ENCODE data around the gene ZC3H4. TPM values are rescaled to one million over a fixed set of nuclear protein-coding genes. Genes with fewer than 3 reads are reported as not detected.

Gene ZC3H4
- total and polyA plus RNA-seq, 2 donors (not counting 3 experiments of a cell fraction or from before 2014, with no cell fraction given), result 6.2 to 63.9 TPM

GRCh38 chr19:47134545-47134944 lies 21.0 kb upstream of the ZC3H4 start:
- no peaks in the 10 kb centered on the region for H3K9me1 ChIP-seq (replicated peaks; ENCODE audit: control insufficient read depth, extremely low read depth, insufficient read depth, low read length)

More at GRCh38 chr19:47134545-47134944, 21.0 kb upstream of the ZC3H4 start:
- Histone ChIP-seq H3K79me2 (ENCODE audit: control insufficient read depth, insufficient read depth, low read length) (peaks cover 86% of the 10 kb centered on the region), H3K27me3 (ENCODE audit: control insufficient read depth in 2 of 2, insufficient read depth in 2 of 2, low read length in 2 of 2) (no peaks in the 10 kb centered on the region), H3K36me3 (ENCODE audit: control insufficient read depth in 2 of 2, extremely low read depth in 1 of 2, insufficient read depth in 2 of 2, low read length in 2 of 2) (no peaks in the 10 kb centered on the region), H3K27ac (ENCODE audit: insufficient read depth, low read depth, low read length) (peak overlapping the region; percentile 27), H3K4me1 (ENCODE audit: control insufficient read depth, extremely low read depth, insufficient read depth, low read length) (peaks cover 30% of the 10 kb centered on the region), H3K9me3 (replicated peaks; ENCODE audit: control insufficient read depth, insufficient read depth, low read length) (no peaks in the 10 kb centered on the region), H2AFZ (ENCODE audit: low read depth, low read length) (no peak overlapping the region), H4K20me1 (replicated peaks; ENCODE audit: control insufficient read depth, extremely low read depth, insufficient read depth, low read length) (no peaks in the 10 kb centered on the region), H3K4me2 (ENCODE audit: insufficient read depth, low read length) (peak overlapping the region; percentile 18), H3K4me3 (replicated peaks in 1 of 3; ENCODE audit: insufficient read depth in 1 of 3, low read depth in 1 of 3, low read length in 3 of 3) (peak overlapping the region in 1 of 3 experiments; percentile 3), H3K9ac (replicated peaks; ENCODE audit: extremely low read depth, insufficient read depth, low read length) (peak overlapping the region; percentile 16)
- CTCF ChIA-PET, result interaction anchor here (1.5 to 5.0 kb wide), 2 partner anchors 9 to 55 kb away, joined by 5 to 30 read pairs; no protein-coding TSS in a partner anchor
- intact Hi-C loops (cut with micrococcal nuclease) (loop anchor here (2.0 to 5.0 kb wide), 2 partner anchors 22 to 272 kb away; partner anchors contain the start of gene ARHGAP35), dilution Hi-C loops (cut with MboI; ENCODE audit: extremely low pct_ligation_motif_present, low sequenced_read_pairs) (no loop called here)
- no TSS peak for BruUV-seq (replicated peaks)
- FAIRE-seq (no peak), DNase-seq (ENCODE audit: low read depth, low spot score) (no peak)
- POLR2A ChIA-PET, result no interaction called here
- TF ChIP-seq GATA2 (IDR thresholded peaks at IDR 0.05; ENCODE audit: insufficient read depth, insufficient read length, low read depth, low read length) (no peak), EZH2 (IDR thresholded peaks at IDR 0.05; ENCODE audit: borderline replicate concordance, low read depth, low read length, severe bottlenecking) (no peak), CTCF (IDR thresholded peaks at IDR 0.05; ENCODE audit: extremely low read depth in 1 of 2, insufficient read depth in 1 of 2, low read depth in 1 of 2, low read length in 2 of 2) (no peak), POLR2AphosphoS5 (IDR thresholded peaks at IDR 0.05; ENCODE audit: insufficient read depth, low read depth, low read length) (no peak), FOS (IDR thresholded peaks at IDR 0.05; ENCODE audit: borderline replicate concordance, insufficient read depth, low read length) (no peak), JUN (IDR thresholded peaks at IDR 0.05; ENCODE audit: borderline replicate concordance, insufficient read depth, insufficient read length, low read depth) (no peak), MYC (IDR thresholded peaks at IDR 0.05; ENCODE audit: low read depth, low read length) (no peak), POLR2A (IDR thresholded peaks at IDR 0.05; ENCODE audit: low read depth, low read length) (no peak)
